Left renal pelvis (tissue), 4 donors: ENCODE results near the gene HOXC10. TPM values are rescaled to one million over a fixed set of nuclear protein-coding genes. Genes with fewer than 3 reads are reported as not detected.

Source experiments
- DNase-seq, 4 donors: peaks; one replicate each; pipeline ENCODE4 v3.0.0-alpha.2; 2013; ENCODE audit warnings: low read depth in 4 of 4, low spot score in 3 of 4
- polyA plus RNA-seq, 4 donors: library from polyadenylated mRNA; unstranded; fragments of 120-200 nt; gene quantifications; one replicate each; pipeline ENCODE4 v1.2.1, GENCODE V29; 2013; ENCODE audit not compliant: insufficient read length in 4 of 4

HOXC10 gene
- polyA plus RNA-seq, 4 donors = 62.0 to 114 (median 71.7) TPM

DNA sequence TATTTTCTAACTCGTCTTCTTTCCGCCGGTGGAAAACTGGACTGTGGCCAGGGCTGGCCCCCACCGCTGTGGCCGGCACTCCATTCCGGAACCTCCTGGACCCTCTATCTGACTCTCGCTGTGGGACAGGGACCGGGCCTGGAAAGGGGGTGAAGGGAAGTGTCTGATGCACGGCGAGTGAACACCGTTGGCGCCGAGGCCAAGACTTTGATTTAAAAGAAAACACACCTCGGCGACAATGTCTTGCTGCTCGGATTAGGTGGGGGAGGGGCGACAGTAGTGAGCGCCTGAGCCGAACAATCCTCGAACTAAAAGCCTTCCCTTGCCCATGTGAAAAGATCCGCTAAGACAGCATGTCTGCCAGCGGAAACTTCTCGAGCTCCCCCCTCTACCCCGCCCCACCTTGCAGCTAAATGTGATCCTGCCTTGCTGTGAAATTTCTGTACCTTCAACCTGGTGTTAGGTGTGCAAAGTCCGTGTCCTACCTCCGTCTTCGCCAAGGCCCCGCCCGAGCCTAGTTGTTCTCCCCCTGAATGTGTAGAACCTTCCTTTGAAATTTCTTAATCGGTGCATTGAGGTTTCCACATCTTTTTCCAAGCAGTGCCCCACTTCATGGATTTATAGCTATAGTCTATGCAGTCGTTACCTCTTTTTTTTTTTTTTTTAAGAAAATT, 9.3 kb upstream of the HOXC10 start:
- DNase-seq = no peak

DNA sequence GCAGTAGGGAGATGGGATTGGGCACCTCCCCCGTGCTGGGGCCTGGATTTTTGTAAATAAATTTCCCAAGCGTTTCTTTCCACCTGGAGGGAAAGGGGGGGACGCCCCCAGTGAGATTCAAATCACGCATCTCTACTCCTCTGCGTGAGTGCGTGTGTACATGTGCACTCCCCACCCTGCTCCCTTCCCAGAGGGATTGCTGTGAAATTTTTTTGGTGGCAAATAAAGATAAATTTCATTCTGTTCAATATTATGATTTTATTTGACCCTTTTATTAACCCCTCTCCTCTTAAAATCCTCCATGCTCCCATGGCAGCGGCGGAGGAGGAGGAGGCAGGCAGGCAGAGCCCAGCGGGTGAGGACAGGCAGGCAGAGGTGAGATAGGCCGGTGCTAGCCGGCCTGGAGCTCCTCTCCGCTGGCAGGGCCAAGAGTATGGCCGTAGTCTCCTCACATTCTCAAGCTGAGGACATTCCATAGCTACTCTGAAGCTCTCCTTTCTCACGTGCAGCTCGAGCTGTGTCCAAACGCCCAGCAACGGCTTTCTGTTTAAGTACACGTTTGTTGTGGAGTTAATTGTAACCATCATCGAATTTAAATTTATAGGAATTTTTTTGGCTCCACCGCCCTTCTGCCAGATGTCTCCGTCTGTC, 8.6 kb upstream of the HOXC10 start:
- DNase-seq = no peak

DNA sequence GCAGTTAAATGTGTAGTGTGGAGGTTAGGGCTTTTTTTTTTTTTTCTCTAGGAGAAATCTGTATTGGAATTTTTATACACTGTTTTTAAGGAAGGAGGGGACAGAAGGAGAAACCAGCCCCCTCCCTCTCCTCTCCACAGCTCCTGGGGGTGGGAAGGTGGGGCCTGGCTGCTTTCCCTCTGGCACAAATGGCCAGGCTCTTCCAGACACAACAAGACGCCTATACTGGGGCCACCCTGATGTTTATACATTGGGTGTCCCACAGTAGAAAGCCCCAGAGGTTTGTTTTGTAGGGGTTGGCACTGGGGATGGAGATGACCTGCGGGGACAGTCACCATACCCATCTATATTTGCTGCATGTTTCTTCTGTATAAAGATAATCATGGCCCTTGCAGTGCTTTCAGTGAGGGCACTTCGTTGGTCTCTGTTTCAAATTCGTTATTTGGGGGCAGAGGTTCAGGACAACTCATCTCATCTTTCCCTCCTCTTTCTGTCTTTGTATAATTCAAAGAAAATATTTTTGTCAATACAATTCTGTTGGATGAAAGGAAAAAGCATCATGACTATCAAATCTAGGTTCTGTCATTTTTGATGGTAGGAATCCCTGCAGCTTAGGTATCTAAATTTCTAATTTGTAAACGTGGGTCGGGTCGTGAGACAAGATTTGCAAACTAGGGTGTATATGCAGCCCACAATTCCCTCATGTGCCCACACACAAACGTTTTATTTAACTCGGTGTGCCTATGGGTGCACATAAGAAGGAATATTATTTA, 7.9 kb upstream of the HOXC10 start:
- DNase-seq = no peak

DNA sequence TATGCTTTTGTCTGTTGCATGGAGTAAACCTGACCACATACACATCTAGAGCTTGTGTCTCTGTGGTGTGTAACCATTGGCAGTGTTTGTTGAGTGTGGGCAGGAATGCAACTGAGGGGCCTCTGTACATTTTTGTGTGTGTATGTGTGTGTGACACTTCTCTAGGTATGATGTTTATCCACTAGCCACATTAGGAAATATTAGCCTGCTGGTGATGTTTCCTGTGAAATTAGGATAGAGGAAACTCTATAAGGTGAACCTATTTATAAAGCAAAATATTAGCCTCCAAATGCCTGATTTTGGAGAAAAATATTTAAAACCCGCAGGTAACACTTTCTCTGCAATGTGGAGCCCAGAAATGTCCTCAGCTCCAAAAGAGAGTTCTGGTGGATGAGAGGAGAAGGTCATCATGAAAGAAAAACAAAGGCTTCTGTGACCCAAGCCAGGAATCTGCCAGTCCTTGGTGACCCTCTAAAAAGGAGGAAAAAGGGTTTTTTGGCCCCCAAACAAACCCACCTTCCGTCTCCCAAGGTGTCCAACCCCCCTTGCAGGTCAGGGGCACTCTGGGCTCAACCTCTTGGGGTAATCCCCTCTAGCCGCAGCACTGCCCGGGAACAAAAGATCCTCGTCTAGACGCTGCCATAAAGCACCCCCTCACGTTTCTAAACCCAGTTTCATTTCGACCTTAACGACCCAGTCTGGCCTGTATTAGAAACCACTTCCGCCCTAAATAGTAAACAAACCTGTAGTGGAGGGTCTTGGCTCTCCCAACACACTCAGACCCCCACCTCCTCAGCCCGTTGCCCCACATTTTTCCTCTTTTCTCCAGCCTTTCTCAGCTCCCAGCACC, 7.1 kb upstream of the HOXC10 start:
- no peak for DNase-seq

DNA sequence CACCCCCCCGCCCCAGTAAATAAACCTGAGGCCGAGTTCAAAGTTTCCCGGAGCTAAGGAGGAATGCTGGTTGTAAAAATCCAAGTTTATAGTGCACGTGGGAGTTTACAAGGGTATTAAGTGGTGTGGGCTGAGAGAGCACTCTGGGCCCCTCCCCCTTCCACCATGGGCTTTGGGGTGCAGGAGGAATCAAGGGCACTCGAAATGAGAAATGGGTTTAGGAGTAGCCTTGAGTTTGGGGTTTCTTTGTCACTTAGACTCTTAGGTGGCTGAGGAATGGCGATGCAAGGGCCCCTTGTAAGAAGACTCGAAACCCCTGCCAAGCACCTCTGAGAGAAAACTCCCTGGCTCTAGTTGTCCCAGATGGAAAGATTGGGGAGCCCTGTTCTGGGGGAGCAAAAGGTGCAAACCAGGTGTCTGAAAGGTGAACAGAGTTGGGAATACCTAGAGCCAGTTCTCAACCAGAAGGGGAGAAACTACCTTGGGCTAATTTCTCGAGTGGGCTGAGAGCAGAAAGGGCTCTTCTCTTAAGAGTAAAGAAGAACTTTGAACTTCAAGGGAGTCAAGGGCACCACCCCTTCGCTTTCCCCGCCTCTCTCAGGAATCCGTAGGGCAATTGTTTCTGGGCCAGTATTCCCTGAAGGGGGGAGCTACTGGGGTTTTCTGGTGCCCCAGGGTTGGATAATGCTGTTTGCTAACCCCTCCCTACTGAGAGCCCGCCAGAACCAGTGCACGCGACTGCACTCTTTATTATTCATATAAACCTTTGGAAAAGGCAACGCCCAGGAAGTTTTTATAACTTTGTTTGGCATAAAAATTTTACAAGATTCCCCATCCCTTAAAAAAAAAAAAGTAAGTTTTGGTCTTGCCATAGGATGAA, 6.2 kb upstream of the HOXC10 start:
- DNase-seq = no peak

DNA sequence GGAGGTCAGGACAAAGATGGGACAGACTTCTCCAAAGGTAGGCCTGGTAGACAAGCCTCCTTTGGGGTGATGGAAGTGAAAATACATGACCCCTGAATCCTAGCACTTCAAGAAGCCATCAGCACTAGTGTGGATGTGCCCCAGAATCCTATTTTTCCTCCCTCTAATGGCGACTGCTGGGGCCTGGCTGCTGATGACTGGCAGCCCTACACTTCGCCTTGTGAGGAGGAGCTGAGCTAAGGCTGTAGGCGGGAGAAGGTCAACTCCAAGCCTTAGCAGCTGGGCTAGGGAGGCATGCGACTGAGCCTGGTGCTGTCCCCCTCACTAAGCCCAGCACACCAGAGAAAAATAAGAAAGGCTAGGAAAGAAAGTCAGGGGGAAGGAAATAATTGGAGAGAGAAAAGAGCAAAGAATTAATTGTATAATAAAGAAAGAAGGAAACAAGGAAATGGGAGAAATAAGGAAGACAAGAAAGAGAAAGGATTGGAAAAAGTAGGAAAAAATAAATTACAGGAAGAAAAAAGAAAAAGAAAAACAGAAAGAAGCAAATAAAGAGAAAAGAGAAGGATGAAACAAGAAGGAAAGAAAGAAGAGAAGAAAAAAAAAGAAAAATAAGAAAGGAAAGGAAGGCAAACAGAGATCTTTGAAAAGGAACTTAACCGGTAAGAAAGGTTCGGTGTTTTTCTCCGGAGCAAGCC, 4.7 kb upstream of the HOXC10 start:
- DNase-seq = no peak

DNA sequence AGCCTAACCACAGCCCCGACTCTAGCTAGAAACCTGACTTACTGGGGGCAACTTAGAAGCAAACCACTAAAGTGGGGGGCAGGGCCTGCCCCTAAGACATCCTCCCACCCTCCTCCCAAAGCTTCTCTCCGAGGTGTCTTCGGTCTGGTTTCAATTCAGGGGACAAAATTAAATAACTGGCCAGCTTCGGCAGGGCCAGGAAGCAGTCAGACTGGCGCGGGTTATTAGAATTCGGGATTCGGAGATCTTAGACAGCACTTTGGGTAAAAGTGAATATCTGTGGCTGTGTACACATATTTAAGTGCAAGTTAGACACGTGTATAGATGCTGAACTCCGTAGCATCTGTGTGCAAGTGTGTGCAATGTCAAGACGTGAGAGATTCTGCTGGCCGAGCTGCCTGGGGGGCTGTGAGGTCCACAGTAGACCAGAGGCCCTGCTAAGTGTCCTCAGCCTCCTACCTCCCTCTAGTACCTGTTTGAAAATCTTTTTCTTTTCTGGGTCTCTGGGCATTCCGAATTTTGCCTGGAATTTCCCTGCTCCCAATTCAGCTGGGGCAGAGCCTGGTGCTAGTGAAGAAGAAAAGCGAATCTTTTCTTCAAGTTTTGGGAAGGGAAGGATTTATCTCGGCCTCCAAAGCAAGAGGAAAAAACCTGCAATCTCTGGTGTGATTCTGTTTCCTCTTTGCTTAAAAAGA, 4.0 kb upstream of the HOXC10 start:
- DNase-seq = no peak

DNA sequence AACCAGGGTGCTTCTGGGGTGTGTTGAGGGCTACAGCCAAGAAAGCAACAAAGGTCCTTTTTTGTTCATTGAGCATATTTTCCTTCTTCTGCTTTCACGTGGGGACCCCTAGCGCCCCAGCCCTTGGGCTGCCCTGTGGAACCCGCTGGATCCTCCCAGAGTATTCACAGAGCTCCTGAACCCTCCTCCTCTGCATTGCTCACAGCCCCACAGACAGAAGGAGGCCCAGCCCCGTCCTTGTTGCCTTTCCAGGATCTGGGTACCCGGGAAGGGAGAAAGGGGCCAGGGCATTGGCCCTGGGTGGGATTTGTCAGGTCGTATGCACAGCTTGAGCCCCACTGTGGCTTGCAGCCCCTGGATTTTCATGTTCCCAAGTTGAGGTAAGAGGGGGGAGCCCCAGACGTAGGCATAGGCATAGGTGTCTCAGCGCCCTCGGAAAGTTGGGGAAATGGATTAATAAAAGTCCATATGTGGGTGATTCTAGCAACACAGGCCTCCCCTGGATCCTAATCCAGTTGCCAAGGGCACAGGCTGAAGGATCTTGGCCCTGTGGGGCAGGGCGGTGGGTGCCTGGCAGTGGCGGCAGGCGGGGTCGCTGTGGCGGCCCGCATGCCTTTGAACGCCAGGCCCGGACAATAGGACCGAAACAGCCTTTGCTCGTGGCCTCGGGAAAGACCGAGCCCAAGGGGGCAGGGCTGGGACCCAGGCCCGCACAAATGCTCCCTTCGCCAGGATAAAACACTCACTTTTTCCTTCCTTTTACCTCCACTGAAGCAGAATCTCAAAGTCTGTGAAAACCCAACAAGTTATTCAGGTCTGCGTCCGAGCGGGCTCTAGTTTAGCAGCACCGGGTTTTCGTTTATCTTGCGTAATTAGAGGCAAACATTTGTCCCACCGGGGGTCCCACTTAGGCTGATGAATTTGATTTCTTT, 3.0 kb upstream of the HOXC10 start:
- no peak for DNase-seq

DNA sequence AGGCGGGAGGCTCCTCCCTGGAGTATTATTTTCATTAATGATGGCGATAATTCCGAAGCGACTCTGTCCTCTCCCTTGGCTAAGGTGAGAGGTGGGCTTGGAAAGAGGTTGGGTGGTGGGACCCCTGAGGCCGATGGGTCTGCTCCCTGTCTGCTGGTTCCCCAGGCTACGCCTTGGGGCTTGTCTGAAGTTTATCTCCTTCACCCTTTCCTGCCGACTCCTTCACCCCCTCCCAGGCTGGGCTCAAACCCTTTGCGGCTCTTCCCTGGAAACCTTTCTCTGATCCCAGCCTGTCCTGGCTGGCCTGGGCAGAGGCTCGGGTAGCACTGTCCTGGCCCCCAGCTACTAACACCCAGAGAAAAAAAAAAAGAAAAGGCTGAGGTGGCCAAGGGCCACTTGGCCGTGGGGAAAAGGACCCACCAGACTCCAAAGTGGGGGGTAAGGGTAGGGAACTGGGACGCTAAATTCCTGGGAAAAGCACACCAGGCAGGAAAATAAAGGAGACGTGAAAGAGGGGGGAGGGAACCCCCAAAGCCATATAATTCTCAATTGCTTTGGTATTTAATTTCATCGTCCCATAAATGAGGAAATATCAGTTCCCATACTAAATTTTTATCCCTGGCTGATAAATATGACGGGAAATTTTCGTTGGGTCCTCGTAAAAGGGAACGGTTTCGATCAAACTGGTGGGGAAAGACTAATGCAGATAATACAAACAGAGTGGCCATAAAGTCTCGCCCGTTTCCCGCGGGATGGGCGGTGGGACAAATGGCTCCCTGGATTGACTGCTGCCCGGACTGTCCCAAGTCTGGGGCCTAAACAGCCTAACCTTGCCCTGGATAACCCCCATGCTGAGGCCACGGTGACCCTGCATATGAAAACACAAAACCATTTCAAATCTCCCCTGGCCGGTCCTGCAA, 2.0 kb upstream of the HOXC10 start:
- DNase-seq = no peak

DNA sequence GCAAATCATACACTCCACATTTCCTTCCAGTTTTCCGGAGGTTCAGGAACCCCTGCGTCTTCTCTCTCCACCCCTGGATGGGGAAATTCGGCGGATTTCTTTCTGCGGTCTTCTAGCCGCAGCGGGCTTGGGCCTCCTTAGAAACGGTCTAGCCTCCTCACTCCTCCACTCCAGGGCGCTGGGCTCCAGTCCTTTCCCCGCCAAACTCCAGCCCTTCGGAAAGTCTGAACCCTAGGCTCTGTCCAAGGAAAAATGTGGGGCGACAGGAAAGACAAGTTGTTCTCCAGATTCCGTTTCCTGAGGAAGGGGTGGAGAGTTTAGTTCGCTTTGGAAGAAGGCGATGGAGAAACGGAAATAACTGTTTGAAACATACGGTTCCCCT, 1.4 kb upstream of the HOXC10 start:
- DNase-seq = no peak

DNA sequence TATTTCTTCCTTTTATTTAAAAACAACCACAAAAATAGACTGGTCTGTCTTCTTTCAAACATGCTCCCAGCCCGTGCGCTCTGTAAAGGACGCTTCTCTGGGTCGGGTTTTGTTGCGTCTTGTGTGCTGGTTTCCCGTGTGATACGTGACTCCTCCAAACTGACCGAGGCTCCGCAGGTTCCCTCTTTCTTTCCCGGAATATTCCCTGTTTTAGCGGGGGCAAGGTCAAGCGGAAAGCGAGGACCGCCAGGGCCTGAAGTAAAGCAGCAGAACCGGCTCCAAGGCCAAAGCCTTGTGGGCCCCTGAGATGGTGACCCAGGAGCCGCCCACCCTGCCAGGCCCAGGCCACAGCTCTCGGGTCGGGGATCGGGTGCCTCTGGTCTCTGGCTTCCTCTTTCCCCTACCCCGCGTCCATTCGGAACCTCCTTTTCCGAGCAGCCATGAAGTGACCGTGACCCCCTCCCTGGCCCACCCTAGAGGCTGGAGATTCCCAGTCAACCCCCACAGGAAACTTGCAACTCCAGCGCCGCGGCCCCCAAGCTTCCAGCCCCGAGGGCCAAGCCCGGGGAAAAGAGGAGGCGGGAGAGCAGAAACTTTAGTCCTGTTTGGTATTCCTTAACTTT, 885 bp upstream of the HOXC10 start:
- no peak for DNase-seq

DNA sequence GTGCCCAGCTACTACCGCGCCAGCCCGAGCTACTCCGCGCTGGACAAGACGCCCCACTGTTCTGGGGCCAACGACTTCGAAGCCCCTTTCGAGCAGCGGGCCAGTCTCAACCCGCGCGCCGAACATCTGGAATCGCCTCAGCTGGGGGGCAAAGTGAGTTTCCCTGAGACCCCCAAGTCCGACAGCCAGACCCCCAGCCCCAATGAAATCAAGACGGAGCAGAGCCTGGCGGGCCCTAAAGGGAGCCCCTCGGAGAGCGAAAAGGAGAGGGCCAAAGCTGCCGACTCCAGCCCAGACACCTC, 697 bp downstream of the HOXC10 start:
- DNase-seq = no peak

DNA sequence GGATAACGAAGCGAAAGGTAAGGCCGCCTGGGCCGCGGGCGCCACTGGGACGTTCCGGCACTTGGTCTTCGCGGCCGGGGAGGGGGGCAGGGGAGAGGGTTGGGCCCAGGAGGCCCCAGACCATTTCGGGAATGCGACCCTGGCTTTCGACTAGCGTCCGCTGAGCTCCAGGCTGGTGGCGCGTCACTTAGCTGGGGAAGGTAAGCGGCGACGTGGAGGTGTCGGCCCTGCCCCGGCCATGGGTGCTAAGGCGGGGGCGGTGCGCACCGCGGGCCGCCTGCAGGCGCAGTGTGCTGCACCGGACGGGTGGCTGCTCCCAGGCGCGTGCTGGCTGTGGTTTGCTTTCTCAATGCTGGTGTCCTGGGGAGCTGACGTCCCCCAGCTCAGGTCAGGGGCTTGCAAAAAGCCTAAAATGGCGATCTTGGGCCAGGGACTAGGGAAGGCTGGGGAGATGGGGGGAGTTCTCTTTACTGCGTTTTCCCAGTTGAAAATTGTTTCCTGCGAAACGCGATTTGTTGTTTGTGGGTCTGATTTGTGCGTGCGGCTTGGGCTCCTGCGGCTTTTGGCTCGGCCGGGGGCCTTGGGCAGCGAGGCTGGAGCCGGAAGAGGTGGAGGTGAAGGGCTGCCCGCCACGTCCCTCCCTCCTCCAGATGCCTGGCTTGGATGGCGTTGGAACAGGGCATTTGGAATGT, 1.2 kb downstream of the HOXC10 start:
- DNase-seq = no peak

DNA sequence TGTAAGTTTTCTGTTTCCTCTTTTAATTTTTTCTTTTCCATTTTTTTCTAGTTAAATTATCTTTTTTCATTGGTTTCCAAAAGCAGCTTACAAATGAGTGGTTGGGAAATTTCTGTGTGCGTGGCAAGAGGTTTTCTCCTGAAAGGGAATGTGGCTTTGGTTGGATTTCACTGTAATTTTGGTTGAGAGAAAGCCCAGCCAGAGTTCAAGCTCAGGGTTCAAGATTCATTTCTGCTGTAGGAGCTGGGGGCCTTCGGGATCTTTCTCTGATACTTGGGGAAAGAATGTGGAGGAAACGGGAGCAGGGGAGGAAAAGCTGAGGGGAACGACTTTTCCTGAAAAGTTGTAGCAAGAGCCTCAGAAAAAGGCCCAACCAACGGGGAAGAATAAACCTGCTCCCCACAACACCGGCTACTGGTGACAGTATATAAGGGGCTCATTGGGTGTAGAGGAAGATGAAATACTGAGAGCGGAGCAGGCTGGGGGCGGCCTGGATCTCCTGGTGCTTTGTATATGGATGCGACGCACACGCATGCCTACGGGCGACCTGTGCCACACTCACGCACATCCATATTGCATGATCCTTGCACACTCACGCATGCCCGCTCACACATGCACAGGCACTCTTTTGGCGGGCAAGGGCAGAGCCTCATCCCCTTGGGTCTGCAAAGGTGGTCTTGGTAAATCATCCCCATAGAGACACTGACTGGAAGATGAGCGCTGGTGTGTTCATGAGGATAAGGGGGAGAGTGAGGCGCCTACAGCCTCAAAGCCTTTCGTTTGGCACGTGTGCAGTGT, 1.9 kb downstream of the HOXC10 start:
- no peak for DNase-seq

DNA sequence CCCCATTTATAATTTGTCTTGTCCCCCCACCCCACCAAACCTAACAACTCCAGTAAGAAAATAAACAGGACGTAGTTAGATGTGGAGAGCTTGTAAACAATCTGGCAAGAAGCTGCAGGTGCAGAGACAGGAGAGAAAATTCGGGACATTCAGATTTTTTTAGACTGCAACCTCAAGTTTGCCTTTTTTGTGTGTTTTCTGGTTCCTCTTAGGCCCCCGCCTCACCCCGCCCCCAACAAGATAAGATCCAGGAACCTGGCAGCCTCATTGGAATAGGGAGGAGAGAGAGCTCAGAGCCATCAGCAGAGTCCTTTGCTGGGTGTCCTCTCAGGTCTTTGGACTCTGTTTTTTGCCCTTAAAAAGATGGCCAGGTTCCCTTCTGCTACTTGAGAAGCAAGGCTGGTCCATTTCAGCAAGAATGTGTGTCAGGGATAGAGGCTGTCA, 2.9 kb downstream of the HOXC10 start:
- DNase-seq = no peak
